GM18498 (cell line): Measurements from ENCODE around the gene MAPK11.

ENCODE experiments used
- ATAC-seq: cut with Tn5 transposase; IDR thresholded peaks from one replicate; pipeline ENCODE4 v1.9.1; 2021; ENCODE audit warnings: mild to moderate bottlenecking, moderate library complexity; ENCODE audit not compliant: unreplicated experiment

MAPK11 gene

DNA sequence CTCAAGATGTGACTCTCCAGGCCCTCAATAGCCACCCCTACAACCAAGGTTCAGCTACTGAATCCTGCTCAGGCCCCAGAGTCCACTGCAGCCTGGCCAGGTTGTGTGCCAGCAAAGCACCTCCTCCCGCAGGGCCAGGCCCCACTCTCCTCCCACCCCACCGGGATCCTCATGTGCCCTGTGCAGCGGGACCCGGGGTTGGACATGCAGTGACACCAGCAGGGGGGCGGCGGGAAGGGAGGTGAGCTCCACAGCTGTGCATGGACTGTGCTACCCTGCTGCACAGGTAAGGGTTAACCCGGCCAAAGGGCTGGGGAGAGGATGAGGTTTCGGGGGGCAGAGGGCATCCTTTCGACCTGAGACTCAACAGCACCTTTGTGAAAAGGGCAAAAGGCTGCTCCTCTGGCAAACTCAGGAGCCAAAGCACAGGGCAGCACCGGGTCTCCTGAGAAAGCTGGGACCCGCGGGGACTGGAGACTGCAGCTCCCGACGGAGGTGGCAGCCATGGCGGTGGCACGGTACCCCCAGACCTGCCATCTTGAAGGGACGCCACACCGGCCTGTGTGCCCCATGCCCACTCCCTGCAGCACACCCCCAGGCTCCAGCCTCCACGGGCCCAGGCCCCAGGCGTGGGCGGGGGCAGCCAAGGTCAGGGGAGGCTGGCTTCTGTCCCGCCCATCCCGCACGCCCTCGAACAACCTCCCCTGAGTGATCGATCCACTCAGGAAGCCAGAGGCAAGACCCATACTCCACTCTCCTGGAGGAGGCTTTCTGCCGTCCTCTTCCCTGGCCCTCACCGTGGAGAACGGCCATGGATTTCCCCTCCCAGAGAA is 26.7 kb upstream of the MAPK11 start:
- no peak for ATAC-seq

DNA sequence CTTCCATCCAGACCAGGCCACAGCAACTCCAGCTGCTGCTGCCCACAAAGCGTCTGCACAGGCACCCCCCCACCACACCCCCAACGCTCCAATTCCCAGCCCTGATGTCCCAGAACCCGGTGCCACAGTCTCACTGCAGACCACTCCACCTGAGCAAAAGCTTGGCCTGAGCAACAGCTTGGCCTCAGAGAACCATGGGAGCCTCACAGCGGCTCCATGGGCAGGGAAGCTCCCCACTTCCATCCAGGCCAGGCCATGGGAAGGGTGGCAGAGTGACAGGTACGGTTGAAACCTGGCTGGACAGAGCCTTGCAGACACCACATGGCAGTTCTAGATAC is 24.1 kb upstream of the MAPK11 start:
- ATAC-seq, result no peak

DNA sequence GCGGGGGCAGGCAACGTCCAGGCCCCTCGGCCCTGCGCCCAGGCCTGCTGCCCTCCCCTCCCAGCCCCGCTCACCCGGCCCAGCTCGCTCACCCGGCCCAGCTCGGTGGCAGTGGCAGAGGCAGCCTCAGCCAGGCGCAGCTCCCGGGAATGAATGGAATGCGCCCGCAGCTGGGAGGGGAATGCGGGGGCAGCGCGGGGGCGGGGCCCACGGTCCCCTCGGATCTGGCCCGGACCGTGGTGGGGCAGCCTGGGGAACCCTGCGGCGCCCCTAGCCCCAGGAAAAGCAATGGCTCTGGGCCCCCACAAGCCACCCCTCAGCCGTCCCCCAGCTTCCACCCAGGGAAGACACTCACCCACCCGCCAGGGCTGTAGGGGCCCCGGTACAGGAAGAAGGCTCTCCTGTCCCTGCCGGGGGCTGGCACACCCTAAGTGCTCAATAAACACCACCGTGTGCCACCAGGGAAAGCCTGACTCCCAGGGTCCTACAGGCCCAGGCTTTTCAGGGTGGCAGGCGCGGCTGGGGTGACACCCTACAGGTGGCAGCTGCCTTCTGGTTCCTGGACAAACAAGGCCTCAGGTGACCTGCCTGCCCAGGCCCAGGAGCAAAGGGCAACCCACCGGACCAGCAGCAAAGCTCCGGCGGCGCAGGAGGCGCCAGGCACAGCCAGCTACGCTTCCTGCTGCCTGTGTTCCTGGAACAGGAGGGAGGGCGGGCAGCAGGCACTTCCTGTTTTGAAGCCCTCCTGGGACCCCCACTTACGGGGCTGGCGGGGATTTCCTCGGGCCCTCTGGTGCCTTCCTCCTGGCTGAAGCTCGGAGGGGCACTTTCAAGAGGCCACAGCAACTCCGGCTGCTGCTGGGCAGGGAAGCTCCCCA is 23.5 kb upstream of the MAPK11 start:
- ATAC-seq, result no peak

DNA sequence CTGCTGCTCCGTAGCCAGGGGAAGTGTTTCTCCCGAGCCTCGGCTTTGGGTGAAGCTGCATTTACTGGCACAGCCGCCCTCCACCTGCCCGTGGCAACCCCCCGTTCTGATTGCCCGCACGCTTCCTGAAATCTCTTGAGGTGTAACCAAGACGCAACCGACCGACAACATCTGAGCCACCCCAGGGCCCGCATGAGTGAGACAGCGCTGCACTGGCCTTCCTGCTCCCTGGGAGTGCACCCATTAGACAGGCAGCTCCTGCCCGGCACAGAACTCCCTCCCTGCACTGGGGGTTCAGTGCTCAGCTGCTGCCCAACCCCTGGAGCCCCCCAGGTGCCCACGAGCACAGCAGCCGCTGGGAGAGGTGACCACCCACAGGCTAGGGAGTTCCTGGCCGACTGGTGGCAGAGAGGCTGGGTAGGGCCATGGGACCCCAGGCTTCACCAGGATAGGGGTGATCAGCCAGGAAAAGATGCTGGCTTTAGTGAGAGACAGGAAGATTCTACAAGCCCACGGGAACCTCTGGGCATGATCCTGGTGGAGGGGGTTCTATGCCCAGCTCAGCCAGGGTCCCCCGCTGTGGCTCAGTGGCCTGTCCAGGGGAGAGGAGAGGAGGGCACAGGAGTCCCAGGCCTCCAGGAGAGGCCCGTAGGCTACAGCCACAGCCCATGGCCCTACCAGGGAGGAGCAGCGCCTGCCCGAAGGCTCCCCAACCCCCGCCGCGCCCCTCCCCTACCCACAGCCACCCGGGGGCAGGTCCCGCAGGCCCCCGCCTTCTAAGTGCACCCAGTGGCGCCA is 22.7 kb upstream of the MAPK11 start:
- ATAC-seq, result no peak

DNA sequence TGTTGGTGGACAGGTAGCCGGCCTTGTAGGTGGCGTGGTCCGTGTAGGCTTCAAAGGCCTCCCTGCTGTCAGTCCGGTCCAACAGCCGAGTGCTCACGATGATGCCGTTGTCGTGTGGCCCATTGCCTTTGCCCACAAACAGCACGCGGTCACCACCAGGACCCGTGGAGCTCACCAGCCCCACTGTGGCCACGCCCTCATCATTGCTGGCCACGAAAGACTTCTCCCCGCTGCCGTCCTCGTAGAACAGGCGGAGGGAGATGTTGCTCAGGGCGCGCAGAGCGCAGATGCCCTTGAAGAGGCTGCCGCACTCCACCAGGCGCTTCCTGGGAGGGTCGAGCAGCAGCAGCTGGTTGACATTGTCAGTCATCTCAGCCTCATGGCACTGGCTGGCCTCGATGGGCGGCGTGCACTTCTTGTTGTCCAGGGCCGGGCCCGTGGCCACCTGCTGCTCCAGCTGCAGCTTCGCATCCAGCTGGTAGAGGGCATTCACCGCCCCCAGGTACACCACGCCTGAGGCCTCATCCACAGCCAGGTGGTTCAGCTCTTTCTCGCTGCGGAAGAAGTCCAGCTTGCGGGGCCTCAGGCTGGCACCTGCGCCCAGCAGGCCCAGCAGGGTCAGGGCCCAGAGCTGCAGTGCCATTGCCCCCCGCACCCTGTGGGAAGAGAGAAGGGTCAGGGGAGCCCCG is 19.9 kb upstream of the MAPK11 start:
- ATAC-seq, result no peak

DNA sequence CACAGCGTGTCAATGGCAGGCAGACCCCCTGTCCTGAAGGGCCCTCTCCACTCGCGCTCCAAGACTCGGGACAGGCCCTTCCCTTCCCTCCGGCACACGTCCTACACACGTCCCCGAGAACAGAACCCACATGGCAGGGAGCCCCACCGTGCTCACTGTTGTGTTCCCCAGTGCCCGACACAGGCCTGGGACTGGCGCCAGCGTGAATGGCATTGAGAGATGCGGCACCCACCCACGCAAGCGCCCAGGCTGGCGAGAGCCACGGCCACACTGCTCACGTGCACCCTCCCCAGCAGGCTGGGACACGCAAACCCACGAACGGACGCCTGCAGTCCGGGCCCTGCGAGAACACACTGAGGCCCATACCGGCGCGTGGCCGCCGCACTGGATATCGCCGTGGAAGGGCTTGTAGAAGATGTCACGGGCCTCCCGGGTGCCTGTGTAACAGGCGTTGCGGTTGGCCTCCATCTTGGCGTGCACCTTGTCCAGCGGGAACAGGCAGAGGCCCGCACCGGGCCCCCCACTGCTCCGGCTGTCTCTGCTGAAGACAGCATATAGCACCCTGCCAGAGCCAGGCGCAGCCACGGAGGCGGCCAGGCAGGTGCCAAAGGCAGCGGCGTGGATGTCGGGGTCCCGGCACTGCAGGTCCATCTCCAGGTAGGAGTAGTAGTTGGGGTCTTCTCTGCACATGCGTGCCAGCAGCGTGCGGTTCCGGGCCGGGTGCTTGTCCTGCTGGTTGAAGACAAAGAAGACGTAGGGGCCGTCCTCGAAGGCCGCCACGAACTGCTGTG is 19.2 kb upstream of the MAPK11 start:
- no peak for ATAC-seq

DNA sequence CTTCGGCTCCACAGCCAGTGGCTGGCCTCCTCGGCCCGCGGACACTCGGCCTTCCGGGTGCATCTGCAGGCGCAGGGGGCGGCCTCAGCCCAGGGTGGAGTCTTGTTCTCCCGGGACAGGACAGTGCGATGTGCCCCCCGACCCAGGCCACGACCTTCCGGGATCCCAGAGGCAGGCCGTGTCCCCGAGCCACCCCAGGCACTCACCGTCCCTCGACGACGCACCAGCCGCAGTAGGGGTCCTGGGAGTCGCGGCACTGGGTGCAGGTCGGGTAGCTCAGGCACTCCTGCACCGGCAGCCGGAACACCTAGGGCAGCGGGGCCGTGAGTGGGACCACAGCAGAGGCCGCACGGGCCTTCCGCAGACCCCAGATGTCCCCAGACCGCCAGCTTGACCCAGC is 17.6 kb upstream of the MAPK11 start:
- ATAC-seq, result no peak

DNA sequence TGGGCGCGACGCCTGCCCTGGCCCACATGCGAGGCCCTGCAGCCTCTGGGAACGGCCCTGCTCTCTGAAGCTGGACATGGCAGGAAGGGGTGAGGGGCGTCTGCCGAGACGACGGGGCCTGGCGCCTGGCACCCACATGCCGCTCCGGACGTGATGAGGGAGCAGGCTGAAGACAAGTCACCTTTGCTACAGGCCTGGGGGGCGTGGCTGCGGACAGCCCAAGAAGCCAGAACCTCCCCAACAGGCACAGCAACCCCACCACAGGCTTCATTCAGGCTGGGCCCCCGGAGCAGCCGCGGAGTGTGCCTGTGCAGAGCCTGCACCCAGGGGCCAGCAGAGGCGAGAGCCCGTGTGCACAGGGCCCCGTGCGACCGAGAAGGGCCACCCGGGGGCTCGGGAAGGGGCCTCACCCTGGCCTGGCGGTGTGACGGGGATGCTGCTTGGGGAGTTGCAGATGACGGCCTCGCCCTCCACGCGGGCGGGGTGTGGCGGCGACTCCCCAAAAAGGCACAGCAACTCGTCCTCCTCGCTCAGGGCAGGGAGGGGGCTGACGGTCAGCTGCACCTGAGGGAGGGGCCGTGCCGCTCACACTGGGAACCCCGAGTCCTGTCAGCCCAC is 16.6 kb upstream of the MAPK11 start:
- ATAC-seq, result no peak

DNA sequence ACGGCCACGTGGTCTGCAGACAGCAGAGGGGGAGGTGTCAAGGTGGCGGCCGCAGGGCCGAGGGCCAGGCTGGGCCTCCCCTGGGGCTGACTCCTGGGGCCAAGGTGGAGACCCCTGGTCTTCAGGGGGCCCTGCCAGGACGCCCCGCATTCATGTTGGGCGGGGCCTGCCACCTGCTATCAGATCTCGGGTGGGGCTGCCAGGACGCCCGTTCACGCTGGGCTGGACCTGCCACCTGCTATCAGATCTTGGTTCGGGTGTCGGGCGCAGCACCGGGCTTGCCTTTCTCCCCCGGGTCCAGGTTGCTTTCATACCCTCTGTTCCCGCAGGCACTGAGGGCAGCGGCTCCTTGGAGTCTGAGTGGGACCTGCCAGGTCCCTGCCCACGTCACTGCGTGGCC is 16.1 kb upstream of the MAPK11 start:
- ATAC-seq, result no peak

DNA sequence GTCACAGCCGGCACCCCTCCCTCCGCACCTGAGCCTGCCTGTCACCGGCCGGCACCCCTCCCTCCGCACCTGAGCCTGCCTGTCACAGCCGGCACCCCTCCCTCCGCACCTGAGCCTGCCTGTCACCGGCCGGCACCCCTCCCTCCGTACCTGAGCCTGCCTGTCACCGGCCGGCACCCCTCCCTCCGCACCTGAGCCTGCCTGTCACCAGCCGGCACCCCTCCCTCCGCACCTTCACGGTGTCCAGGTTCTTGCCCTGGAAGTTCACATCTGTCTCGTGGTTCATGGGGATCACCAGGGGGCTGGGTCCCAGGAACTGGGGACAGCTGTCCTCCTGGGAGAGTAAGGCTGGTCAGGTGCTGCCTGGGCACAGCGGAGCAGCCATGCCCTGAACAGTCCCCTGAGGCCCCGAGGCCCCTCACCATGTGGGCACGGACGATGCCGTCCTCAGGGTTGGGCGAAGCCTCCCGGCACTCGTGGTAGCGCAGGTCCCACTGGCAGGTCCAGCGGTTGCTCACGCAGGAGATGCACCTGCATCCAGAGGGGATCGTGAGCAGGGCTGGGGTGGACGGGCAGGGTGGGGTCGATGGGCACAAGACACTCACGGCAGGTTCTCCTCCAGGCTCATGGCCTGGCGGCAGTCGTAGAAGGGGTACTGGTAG is 15.5 kb upstream of the MAPK11 start:
- no peak for ATAC-seq

DNA sequence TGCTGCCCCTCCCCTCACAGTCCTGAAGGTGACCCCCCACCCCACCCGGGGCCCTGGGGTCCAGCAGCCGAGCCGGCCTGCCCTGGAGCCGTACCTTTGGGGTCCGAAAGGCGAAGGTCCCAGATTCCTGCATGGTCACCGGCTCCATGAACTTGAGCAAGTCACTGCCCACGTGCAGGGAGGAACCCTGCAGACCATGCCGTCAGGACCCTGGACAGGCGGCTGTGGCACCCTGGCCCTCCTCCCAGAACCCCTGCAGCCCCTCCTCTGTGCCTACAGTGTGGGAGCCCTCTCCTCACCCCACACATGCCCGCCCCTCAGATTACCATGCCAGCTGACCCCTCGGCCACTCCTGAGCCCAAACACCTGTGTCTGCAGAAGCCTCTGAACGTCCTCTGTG is 14.3 kb upstream of the MAPK11 start:
- ATAC-seq, result no peak

DNA sequence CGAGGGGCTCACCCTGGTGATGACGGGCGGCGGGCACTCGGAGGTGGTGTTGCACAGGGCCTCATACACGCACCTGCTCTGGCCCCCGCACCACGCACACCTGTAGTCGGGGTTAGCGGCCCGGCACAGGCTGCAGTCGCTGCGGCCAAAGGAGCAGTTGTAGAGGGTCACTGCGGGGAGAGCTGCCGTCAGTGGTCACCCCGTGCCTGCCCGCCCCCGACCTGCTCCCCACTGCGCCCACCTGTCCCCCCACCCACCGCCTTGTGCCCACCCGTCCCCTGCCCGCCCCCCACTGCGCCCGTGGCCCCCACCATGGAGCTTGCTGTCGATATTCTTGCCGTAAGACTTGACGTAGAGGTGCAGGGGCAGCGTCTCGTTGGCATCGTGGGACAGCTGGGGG is 13.6 kb upstream of the MAPK11 start:
- ATAC-seq, result no peak

DNA sequence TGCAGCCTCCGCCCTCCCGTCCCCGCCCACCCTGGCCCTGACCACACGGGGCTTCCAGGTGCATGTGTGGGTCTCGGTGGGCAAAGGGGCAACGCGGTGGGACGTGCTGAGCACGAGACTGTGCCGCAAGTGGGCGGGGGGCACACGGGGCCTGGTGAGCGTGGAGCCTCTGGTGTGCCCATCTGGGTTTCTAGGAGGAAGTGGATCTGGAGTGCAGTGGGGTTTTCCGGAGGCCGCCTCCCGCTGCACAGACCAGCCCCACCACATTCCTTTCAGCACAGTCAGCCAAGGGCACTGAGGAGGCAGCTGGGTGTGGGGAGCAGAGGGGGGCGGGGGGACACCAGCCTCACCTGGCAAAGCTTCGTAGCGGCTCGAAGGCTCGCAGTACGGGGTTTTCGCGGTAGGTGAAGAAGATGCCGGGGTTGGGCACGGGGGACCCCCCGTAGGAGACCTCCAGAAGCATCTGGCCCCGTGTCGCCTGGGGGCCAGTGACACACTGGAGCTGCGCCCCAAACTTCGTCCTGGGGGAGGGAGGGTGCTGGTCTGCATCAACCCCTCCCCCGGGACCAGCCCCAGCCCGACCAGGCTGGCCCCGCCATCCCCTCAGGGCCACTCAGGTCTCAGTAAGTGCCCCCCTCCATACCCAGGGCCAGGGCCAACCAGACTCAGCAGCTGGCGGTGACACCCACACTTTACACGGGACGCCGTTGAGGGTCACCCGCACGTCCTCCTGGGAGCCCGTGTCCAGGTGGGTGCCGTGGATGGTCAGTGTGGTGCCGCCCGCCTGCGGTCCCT is 12.4 kb upstream of the MAPK11 start:
- ATAC-seq, result no peak

DNA sequence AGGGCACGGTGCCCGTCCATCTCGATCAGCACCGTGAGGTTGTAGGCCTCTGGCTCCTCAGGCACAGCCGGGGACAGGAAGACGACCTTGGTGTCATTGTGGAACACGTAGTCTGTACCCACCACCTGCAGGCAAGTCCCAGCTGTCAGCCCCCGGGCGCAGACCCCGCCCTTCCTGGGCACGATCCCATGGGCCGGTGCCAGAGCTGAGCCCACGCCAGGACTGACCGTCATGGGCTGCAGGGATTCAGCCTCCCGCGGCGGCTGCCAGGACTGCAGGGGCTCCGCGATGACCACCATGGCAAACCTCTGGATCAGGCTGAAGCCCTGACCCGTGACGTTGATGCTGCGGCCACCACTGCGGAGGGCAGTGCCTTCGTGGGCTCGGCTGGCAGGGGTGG is 11.8 kb upstream of the MAPK11 start:
- ATAC-seq, result no peak

DNA sequence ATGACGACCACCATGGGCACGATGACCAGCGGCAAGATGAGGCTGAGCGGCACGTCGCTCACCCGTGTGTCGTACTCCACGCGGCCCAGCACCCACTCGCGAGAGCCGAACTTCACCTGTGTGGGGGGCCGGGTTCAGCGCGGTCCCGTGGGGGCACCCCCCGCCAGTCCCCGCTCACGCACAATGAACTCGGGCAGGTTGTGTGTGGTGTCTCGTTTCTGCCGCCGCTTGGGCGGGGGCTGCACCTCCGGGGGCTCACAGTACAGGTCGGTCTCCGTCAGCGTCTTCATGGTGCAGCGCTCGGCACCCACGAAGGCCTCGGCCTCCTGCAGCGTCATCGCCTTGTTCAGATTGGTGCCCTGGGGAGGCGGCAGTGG is 11.2 kb upstream of the MAPK11 start:
- ATAC-seq, result no peak

DNA sequence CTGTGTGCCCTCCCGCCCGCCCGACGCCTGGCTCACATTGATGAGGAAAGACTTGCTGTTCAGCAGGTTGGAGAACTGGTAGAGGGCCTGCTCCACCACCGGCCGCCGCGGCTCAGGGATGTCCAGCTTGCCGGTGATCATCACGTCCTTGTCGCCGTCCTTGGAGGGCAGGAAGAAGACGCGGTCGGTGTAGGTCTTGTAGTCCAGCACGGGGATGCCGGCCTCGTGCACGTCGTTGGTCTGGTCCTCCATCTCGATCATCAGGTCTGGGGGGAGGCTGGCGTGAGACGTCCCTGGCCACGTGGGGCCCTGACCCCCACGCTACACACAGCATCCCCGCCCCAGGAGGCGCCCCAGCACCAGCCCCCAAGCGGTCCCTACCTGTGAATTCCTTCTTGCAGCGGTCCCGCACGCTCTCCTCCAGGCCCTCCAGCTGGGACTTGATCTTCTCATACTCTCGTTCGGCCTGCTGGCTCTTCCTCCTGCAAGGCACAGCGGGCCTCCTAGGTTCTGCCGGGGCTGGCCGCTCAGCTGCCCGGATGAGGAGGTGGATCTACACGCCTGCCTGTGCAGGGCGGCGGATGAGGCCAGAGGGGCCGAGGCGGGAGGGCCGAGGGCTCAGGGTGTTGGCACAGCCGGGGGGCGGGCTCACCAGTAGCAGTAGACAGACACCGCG is 10.7 kb upstream of the MAPK11 start:
- no peak for ATAC-seq

DNA sequence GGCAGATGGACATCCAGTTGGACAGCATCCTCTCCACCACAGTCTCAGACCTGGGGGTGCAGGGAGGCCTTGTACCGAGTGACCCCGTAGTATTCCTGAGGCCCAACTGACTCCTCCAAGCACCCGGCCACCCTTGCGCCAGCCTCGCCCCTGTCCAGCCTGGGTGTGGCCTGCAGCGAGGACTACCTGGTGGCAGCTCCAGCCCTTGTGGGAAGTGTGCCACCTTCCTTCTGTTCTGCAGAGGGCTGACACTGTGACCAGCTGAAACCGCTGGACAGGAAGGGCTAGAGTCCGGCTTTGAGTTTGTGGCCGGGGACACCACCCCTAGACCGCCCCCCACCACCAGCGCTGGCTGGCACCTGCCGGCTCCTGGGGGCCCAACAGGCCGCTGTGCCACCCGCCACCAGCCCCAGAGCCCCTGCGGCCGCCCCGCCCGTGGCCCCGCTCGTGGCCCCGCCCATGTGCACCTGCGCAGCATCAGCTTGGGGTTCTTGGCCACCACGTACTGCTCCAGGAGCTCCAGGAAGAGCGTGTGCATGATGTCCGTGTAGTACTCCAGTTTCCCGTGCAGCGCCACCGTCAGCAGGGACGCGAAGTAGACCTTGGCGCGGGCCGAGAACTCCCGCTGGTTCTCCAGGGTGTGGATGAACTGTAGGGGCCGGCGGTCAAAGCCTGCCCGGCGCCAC is 10.0 kb upstream of the MAPK11 start:
- no peak for ATAC-seq
